Stimulated activated CD8-positive, alpha-beta memory T cell treated with anti-CD3 and anti-CD28 coated beads, Interleukin-15, amount 100 ng/mL, for 24 hours (primary cell): ENCODE data around the gene KIF25.

Experiments used
- DNase-seq: peaks from one replicate; pipeline ENCODE4 v3.0.0-alpha.2; 2020; ENCODE audit warnings: low read depth

KIF25 gene

DNA sequence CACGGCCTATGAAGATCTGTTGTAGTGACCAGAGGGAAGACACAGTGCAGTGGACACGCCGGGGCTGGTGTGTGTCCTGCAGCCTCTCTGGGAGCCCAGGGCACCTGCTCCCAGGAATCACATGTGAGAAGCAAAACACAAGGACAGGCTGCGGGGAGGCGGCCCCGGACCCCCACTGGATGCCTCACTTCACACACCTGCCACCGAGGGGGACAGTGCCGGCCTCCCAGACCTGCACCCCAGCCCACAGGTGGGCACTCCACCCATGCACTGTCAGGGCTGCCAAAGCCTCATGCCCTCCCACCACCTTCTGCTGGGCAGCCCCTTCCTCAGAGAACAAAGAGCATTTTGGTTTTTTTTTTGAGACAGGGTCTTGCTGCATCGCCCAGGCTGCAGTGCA is 54.2 kb downstream of the KIF25 start:
- DNase-seq: no peak

DNA sequence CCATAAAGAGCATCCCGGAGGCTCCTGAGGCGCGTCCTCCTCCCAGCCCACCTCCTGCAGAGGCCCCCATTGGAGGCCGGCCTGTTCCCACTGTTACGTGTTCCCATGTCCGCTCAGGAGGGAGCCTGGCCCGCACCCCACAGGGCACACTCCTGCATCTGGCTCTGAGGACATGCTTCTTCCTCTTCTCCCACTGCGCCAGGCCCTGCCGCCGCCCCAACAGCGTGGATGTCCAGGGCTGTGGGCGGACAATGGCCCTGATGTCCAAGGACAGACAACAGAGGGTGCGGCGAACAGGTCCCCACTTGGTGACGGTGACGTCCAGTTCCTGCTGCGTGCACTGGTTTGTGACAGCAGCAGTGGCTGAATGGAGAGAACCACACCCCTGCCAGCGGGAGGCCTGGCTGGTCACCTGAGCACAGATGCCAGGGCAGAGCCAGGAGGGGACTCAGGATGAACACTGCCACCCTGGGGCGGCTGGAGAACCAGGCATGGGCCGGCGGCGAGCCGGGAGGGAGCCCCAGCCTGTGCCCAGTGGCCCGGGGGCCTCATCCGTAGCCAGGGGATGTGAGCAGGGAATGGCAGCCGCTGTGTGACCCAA is 54.9 kb downstream of the KIF25 start:
- DNase-seq: no peak

- DNase-seq: no peak
These were observed 55.9 kb downstream of the KIF25 start for GRCh38 chr6:168053086-168053956.

GRCh38 chr6:168053957-168054471 is 56.5 kb downstream of the KIF25 start:
- no peak for DNase-seq

GRCh38 chr6:168054765-168055560 is 57.5 kb downstream of the KIF25 start:
- DNase-seq: no peak

GRCh38 chr6:168055696-168056489 is 58.4 kb downstream of the KIF25 start:
- no peak for DNase-seq

- DNase-seq: no peak
These were observed 59.5 kb downstream of the KIF25 start for GRCh38 chr6:168056892-168057527.

- no peak for DNase-seq
These were observed 60.4 kb downstream of the KIF25 start for GRCh38 chr6:168057836-168058235.

- no peak for DNase-seq
These were observed 61.5 kb downstream of the KIF25 start for GRCh38 chr6:168058691-168059551.

- no peak for DNase-seq
These were observed 63.1 kb downstream of the KIF25 start for GRCh38 chr6:168060521-168060931.

DNA sequence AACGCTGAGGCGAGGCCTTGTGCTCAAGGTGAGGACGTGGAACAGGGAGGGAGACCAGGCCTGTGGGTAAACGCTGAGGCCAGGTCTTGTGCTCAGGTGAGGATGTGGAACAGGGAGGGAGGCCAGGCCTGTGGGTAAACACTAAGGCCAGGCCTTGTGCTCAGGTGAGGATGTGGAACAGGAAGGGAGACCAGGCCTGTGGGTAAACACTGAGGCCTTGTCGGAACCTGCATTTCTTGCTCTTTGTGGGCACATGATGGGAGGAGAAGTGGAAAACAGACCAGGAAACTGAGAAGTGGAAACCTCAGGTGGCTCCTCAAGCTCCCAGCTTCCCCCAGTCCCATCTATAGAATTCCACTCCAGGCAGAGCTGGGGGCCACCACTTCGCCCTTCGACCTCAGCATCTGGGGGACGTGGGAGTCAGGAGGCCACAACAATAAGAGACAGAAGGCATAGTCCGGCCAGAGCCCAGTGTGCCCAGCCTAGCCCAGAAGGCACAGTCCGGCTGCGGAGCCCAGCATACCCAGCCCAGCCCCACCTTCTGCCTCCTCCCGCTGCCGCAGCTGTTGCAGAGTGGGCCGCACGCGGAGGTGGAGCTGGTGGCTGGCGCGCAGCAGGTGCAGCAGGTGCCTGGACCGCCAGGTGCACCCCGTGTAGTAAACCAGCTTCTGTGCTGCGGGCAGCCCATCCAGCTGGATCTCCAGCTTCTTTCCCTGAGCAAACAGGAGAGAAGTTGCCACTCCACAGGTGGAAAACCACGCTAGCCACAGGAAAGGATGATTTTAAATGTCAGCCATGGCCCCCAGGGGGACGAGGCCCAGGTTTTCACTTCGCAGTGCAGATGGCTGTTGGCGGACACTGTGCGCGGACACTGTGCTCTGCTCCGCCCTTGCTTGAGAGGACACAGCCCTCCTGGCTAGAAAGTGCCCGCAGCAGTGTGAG is 64.1 kb downstream of the KIF25 start:
- DNase-seq: no peak

GRCh38 chr6:168062346-168063289 is 65.1 kb downstream of the KIF25 start:
- no peak for DNase-seq

DNA sequence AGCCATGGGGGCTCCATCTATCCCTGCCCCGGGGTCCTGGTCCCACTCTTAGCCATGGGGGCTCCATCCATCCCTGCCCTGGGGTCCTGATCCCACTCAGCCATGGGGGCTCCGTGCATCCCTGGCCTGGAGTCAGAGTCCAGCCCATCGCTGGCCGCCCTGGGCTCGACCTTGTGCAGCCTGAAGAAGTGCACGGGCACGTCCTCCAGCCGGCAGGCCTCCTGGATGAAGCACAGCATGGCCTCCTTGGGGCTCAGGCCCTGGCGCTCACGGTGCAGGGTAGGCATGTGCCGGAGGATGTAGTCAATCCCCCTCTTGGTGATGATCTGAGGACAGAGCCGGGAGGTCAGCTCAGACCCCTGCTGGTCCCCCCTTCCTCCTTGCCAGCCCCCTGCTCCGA is 66.0 kb downstream of the KIF25 start:
- DNase-seq: no peak

GRCh38 chr6:168064226-168064807 is 66.8 kb downstream of the KIF25 start:
- DNase-seq: no peak

DNA sequence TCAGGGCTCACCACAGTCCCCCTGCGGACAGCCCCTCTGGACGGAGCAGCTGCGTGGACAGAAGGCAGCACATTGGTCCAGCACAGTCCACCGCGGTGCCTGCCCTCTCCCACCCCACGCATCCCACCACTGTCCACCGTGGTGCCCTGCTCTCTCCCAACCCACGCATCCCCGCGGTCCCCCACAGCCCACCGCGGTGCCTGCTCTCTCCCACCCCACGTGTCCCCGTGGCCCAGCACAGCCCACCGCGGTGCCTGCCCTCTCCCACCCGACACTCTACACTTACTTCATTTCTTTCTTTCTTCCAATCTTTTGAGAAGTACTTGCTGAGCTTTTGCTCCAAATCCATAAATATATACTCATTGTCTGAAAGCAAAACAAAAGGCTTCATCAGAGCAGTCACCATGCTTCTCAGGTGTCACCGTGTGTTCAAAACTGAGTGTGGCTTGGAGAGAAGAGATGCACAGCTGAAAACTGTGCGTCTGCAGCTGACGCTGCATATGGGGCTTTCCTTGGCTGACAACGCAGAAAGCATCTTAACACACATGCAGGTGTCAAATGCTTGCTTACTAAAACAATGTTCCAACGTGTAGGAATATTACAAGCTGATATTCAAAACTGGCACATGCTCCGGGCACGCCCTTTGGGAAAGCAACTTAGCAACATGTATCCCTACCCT is 69.7 kb downstream of the KIF25 start:
- no peak for DNase-seq

DNA sequence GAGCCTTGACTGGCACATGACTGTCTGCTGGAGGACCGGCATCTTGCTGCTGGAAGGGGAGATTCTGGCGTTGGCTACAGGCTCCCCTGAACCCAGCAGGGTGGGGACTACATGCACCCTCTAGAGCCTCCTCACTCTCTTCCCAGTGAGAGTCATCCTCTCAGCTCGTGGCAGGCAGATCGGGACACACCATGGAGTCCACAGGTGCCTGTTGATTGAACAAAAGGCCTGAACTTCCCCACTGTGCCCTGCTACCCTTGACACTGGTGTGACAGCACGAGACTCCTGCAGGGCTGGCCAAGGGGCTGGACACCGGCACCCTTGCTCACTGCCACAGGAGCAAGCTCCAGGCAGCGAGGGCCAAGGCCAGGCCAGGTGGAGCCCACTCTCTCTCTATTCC is 73.3 kb downstream of the KIF25 start:
- DNase-seq: no peak

- DNase-seq: no peak
These were observed 74.1 kb downstream of the KIF25 start for GRCh38 chr6:168071620-168072019.
